HG03196 (cell line): Measurements from ENCODE around the gene ALDOC.
"Not testable (repeated sequence)": the region's sequence is repeated elsewhere in the genome, so short reads cannot be mapped to it uniquely, and the experiment has no call there.

ENCODE experiments used
- ATAC-seq: cut with Tn5 transposase; IDR thresholded peaks from one replicate; pipeline ENCODE4 v1.9.1; 2021; ENCODE audit not compliant: unreplicated experiment

ALDOC gene

GRCh38 chr17:28584434-28584833 lies 7.7 kb upstream of the ALDOC start:
- no peak for ATAC-seq

GRCh38 chr17:28582513-28582912 lies 5.8 kb upstream of the ALDOC start:
- no peak for ATAC-seq

- no peak for ATAC-seq
These were observed 4.3 kb upstream of the ALDOC start for GRCh38 chr17:28580959-28581358.

GRCh38 chr17:28579526-28579925 lies 2.8 kb upstream of the ALDOC start:
- no peak for ATAC-seq

- ATAC-seq: no peak
These were observed 1.8 kb upstream of the ALDOC start for GRCh38 chr17:28578246-28579195.

GRCh38 chr17:28577466-28577824 lies 750 bp upstream of the ALDOC start:
- ATAC-seq: no peak

- not testable (repeated sequence) for ATAC-seq
These were observed 679 bp downstream of the ALDOC start for GRCh38 chr17:28576016-28576415.

- no peak for ATAC-seq
These were observed 1.4 kb downstream of the ALDOC start for GRCh38 chr17:28575126-28575795.

- no peak for ATAC-seq
These were observed 2.2 kb downstream of the ALDOC start for GRCh38 chr17:28574526-28574925.

GRCh38 chr17:28573966-28574480 lies 2.7 kb downstream of the ALDOC start:
- ATAC-seq: no peak

GRCh38 chr17:28573521-28573920 lies 3.2 kb downstream of the ALDOC start:
- no peak for ATAC-seq

- ATAC-seq: no peak
These were observed 3.7 kb downstream of the ALDOC start for GRCh38 chr17:28573040-28573380.

- no peak for ATAC-seq
These were observed 4.2 kb downstream of the ALDOC start for GRCh38 chr17:28572259-28573039.

GRCh38 chr17:28571361-28572122 lies 5.2 kb downstream of the ALDOC start, which contains the start of gene PIGS:
Gene PIGS (minus strand): TSS chr17:28571524. CDS start chr17:28571496, 28 bp downstream.
- ATAC-seq: peak; percentile 73

- peak; percentile 20 for ATAC-seq
These were observed 5.9 kb downstream of the ALDOC start for GRCh38 chr17:28570716-28571360.

GRCh38 chr17:28569446-28569845 lies 7.2 kb downstream of the ALDOC start:
- ATAC-seq: no peak

- ATAC-seq: no peak
These were observed 9.1 kb downstream of the ALDOC start for GRCh38 chr17:28567604-28568003.

- no peak for ATAC-seq
These were observed 13.2 kb downstream of the ALDOC start for GRCh38 chr17:28563475-28563874.

- ATAC-seq: no peak
These were observed 21.7 kb downstream of the ALDOC start for GRCh38 chr17:28555022-28555421.

- no peak for ATAC-seq
These were observed 22.1 kb downstream of the ALDOC start for GRCh38 chr17:28554565-28554964.
